GM23338 (cell line): ENCODE results near the gene NLGN1.

Experiments
- CREB1 ChIP-seq: fragments of 250-450 bp; sonication (Bioruptor Pico); IDR thresholded peaks from 2 replicates; pipeline ENCODE4 v1.5.0; 2020; ENCODE audit warnings: low read depth, mild to moderate bottlenecking, moderate library complexity
- CTCF ChIP-seq, 2 experiments: fragments of 200-600 bp in 1 of 2; sonication (generic) in 1 of 2; conservative IDR thresholded peaks; 2 replicates each; pipeline versions ENCODE4 v1.5.1 to v1.6.1; 2016 to 2017; ENCODE audit warnings: antibody characterized with exemption in 2 of 2, low read depth in 2 of 2, mild to moderate bottlenecking in 2 of 2, moderate library complexity in 1 of 2
- ETS1 ChIP-seq: IDR thresholded peaks from 2 replicates; pipeline ENCODE4 v1.6.1; 2016; ENCODE audit warnings: antibody characterized with exemption
- EZH2 ChIP-seq: fragments of 200-600 bp; sonication (generic); IDR thresholded peaks from one replicate; pipeline ENCODE4 v1.8.0; 2017; ENCODE audit warnings: antibody characterized with exemption, mild to moderate bottlenecking, low read depth; ENCODE audit not compliant: unreplicated experiment
- EZH2phosphoT487 ChIP-seq: fragments of 200-600 bp; sonication (generic); IDR thresholded peaks from one replicate; pipeline ENCODE4 v1.8.1; 2018; ENCODE audit warnings: antibody characterized with exemption; ENCODE audit not compliant: unreplicated experiment
- JUNB ChIP-seq: IDR thresholded peaks from one replicate; pipeline ENCODE4 v1.6.1; 2016; ENCODE audit warnings: antibody characterized with exemption; ENCODE audit not compliant: unreplicated experiment
- POLR2AphosphoS5 ChIP-seq: IDR thresholded peaks from 2 replicates; pipeline ENCODE4 v1.6.1; 2016; ENCODE audit warnings: antibody characterized with exemption, low read depth
- STAT1 ChIP-seq: IDR thresholded peaks from one replicate; pipeline ENCODE4 v1.6.1; 2016; ENCODE audit warnings: antibody characterized with exemption; ENCODE audit not compliant: unreplicated experiment
- ZNF462 ChIP-seq: fragments of 250-450 bp; sonication (Bioruptor Pico); IDR thresholded peaks from 2 replicates; pipeline ENCODE4 v1.5.0; 2020; ENCODE audit warnings: mild to moderate bottlenecking, moderate library complexity

GRCh38 chr3:173632945-173633344 lies 235.4 kb downstream of the NLGN1 start:
- TF ChIP-seq POLR2AphosphoS5 (no peak), CREB1 (CRISPR knock-in tag) (no peak), CTCF (conservative IDR thresholded peaks at IDR 0.05; ENCODE audit: low read depth in 2 of 2) (no peak), EZH2 (no peak), ZNF462 (CRISPR knock-in tag) (no peak), EZH2phosphoT487 (no peak), ETS1 (no peak), STAT1 (no peak), JUNB (no peak)
